Caco-2 (cell line): ENCODE data around the gene NUMB. TPM values are rescaled to one million over a fixed set of nuclear protein-coding genes. Genes with fewer than 3 reads are reported as not detected.

ENCODE experiments used
- BruUV-seq: library from RNA; stranded (reverse); fragments of 400-500 nt; replicated peaks from 2 replicates; lab custom pipeline; 2021; lab: Mats Ljungman, UMichigan
- CTCF ChIA-PET: fragments of 300-600 bp; sonication (Branson Sonifier 250); formaldehyde crosslinking; loops from one replicate; lab custom pipeline; 2022; ENCODE audit warnings: antibody characterized with exemption; lab: Charles Lee
- POLR2A ChIA-PET: fragments of 300-600 bp; sonication (Branson Sonifier 250); formaldehyde crosslinking; loops from one replicate; lab custom pipeline; 2022; ENCODE audit warnings: antibody characterized with exemption; lab: Charles Lee
- DNase-seq, 2 experiments: peaks; one replicate each; pipeline versions ENCODE4 v3.0.0 to v3.0.0-alpha.2; 2020 to 2022
- H3K27me3 ChIP-seq: replicated peaks from 2 replicates; pipeline ENCODE4 v1.6.0; 2011; ENCODE audit warnings: low read length; ENCODE audit not compliant: control insufficient read depth, insufficient read depth
- H3K36me3 ChIP-seq: 2 replicates; pipeline ENCODE4 v1.5.1; 2011; ENCODE audit warnings: low read length; ENCODE audit not compliant: control insufficient read depth, insufficient read depth
- H3K4me1 ChIP-seq: fragments of 250-450 bp; sonication (Bioruptor Pico); 2 replicates; pipeline ENCODE4 v1.5.1; 2020; ENCODE audit warnings: mild to moderate bottlenecking
- H3K4me3 ChIP-seq: 2 replicates; pipeline ENCODE4 v1.5.1; 2011; ENCODE audit warnings: low read depth, mild to moderate bottlenecking, control low read depth, low read length
- H3K9me3 ChIP-seq: fragments of 250-450 bp; sonication (Bioruptor Pico); 2 replicates; pipeline ENCODE4 v1.5.1; 2020; ENCODE audit warnings: mild to moderate bottlenecking, moderate library complexity
- H3K27ac Mint-ChIP-seq: one replicate; pipeline ENCODE4 v1.8.0; 2022; ENCODE audit warnings: mixed read lengths; ENCODE audit not compliant: unreplicated experiment
- H3K27me3 Mint-ChIP-seq: one replicate; pipeline ENCODE4 v1.8.0; 2022; ENCODE audit warnings: mixed read lengths; ENCODE audit not compliant: insufficient read depth, unreplicated experiment
- H3K36me3 Mint-ChIP-seq: one replicate; pipeline ENCODE4 v1.8.0; 2022; ENCODE audit warnings: mild to moderate bottlenecking, mixed read lengths; ENCODE audit not compliant: insufficient read depth, unreplicated experiment
- H3K4me1 Mint-ChIP-seq: one replicate; pipeline ENCODE4 v1.8.0; 2022; ENCODE audit warnings: low read depth, mixed read lengths; ENCODE audit not compliant: unreplicated experiment
- H3K4me3 Mint-ChIP-seq: one replicate; pipeline ENCODE4 v1.8.0; 2022; ENCODE audit warnings: mild to moderate bottlenecking, moderate library complexity, mixed read lengths; ENCODE audit not compliant: unreplicated experiment
- H3K9me3 Mint-ChIP-seq: one replicate; pipeline ENCODE4 v1.8.0; 2022; ENCODE audit warnings: mixed read lengths; ENCODE audit not compliant: unreplicated experiment
- CTCF ChIP-seq, 2 experiments: fragments of 200-600 bp in 1 of 2; IDR thresholded peaks; 1 replicate in 1 of 2; 2 replicates in 1 of 2; pipeline versions ENCODE4 v1.5.1 to v1.8.0; 2011 to 2022; ENCODE audit warnings: antibody characterized with exemption in 1 of 2, control low read depth in 1 of 2, inconsistent platforms in 1 of 2, low read depth in 1 of 2, low read length in 1 of 2, mild to moderate bottlenecking in 1 of 2, moderate library complexity in 1 of 2; ENCODE audit not compliant: insufficient read depth in 1 of 2, severe bottlenecking in 1 of 2, unreplicated experiment in 1 of 2
- intact Hi-C: fragments of 100-400 bp; cut with micrococcal nuclease; formaldehyde crosslinking; loops from one replicate; pipeline ENCODE4 v1.10.0; 2022; ENCODE audit not compliant: unreplicated experiment
- total RNA-seq: library from RNA; stranded (reverse); gene quantifications from 2 replicates; pipeline ENCODE4 v1.2.3, GENCODE V29; 2022

Gene NUMB
- total RNA-seq, 1 experiment from 2014 or later: 67.6 TPM

GRCh38 chr14:73403181-73403752, 55.1 kb downstream of the NUMB start:
- POLR2A ChIA-PET: no interaction called here
- DNase-seq: no peak
- Histone ChIP-seq H3K36me3 (no peaks in the 10 kb centered on the region), H3K4me1 (no peaks in the 10 kb centered on the region), H3K9me3 (no peaks in the 10 kb centered on the region), H3K27me3 (no peaks in the 10 kb centered on the region), H3K4me3 (no peak overlapping the region)
- Mint-ChIP-seq H3K4me1 (no peaks in the 10 kb centered on the region), H3K27me3 (no peaks in the 10 kb centered on the region), H3K4me3 (no peak overlapping the region), H3K36me3 (peaks cover 22% of the 10 kb centered on the region), H3K27ac (no peak overlapping the region), H3K9me3 (no peaks in the 10 kb centered on the region)
- no TSS peak for BruUV-seq
- TF ChIP-seq CTCF (IDR thresholded peaks at IDR 0.05; ENCODE audit: insufficient read depth in 1 of 2, low read depth in 1 of 2, low read length in 1 of 2, severe bottlenecking in 1 of 2, unreplicated experiment in 1 of 2): no peak
- intact Hi-C loops: no loop called here
- CTCF ChIA-PET: no interaction called here

GRCh38 chr14:73402579-73402978, 55.8 kb downstream of the NUMB start:
- intact Hi-C loops: no loop called here
- Histone ChIP-seq H3K4me1 (no peaks in the 10 kb centered on the region), H3K4me3 (no peak overlapping the region), H3K9me3 (no peaks in the 10 kb centered on the region), H3K36me3 (no peaks in the 10 kb centered on the region), H3K27me3 (no peaks in the 10 kb centered on the region)
- H3K27me3 Mint-ChIP-seq: no peaks in the 10 kb centered on the region
- H3K36me3 Mint-ChIP-seq: peaks cover 20% of the 10 kb centered on the region
- no peak overlapping the region for H3K4me3 Mint-ChIP-seq
- CTCF ChIA-PET: no interaction called here
- no peak overlapping the region for H3K27ac Mint-ChIP-seq
- TF ChIP-seq CTCF (IDR thresholded peaks at IDR 0.05; ENCODE audit: insufficient read depth in 1 of 2, low read depth in 1 of 2, low read length in 1 of 2, severe bottlenecking in 1 of 2, unreplicated experiment in 1 of 2): no peak
- no TSS peak for BruUV-seq
- DNase-seq: no peak
- H3K9me3 Mint-ChIP-seq: no peaks in the 10 kb centered on the region
- POLR2A ChIA-PET: no interaction called here
- H3K4me1 Mint-ChIP-seq: no peaks in the 10 kb centered on the region

GRCh38 chr14:73397810-73398209, 60.5 kb downstream of the NUMB start:
- H3K27ac Mint-ChIP-seq: no peak overlapping the region
- POLR2A ChIA-PET: no interaction called here

More at GRCh38 chr14:73397810-73398209, 60.5 kb downstream of the NUMB start:
- H3K27me3 Mint-ChIP-seq: no peaks in the 10 kb centered on the region
- no peaks in the 10 kb centered on the region for H3K27me3 ChIP-seq
- intact Hi-C loops: no loop called here
- BruUV-seq: no TSS peak
- no peaks in the 10 kb centered on the region for H3K9me3 Mint-ChIP-seq
- H3K4me1 Mint-ChIP-seq: peaks cover 3% of the 10 kb centered on the region
- peaks cover 6% of the 10 kb centered on the region for H3K36me3 Mint-ChIP-seq
- no peaks in the 10 kb centered on the region for H3K36me3 ChIP-seq
- H3K4me3 Mint-ChIP-seq: no peak overlapping the region
- TF ChIP-seq CTCF (IDR thresholded peaks at IDR 0.05; ENCODE audit: insufficient read depth in 1 of 2, low read depth in 1 of 2, low read length in 1 of 2, severe bottlenecking in 1 of 2, unreplicated experiment in 1 of 2): no peak
- DNase-seq: no peak
- CTCF ChIA-PET: no interaction called here
- no peak overlapping the region for H3K4me3 ChIP-seq
- H3K4me1 ChIP-seq: no peaks in the 10 kb centered on the region
- H3K9me3 ChIP-seq: no peaks in the 10 kb centered on the region
